IMR-90 (cell line): ENCODE measurements around the gene EPB41L4A. TPM values are rescaled to one million over a fixed set of nuclear protein-coding genes. Genes with fewer than 3 reads are reported as not detected.

Experiments used
- ATAC-seq: fragments of 200-7000 bp; cut with Tn5 transposase; 2 replicates; pipeline ENCODE4 v1.9.1; 2020; ENCODE audit warnings: low read depth, mild to moderate bottlenecking, moderate library complexity
- BruUV-seq: library from RNA; stranded (reverse); fragments of 400-500 nt; replicated peaks from 2 replicates; lab custom pipeline; 2021; lab: Mats Ljungman, UMichigan
- CTCF ChIA-PET: fragments of 300-600 bp; formaldehyde crosslinking; extraction: SDS; loops from one replicate; lab custom pipeline; 2021; ENCODE audit warnings: antibody characterized with exemption; lab: Yijun Ruan, JAX
- POLR2A ChIA-PET: fragments of 300-600 bp; sonication (Branson Sonifier 250); formaldehyde crosslinking; loops from one replicate; lab custom pipeline; 2022; ENCODE audit warnings: antibody characterized with exemption; ENCODE audit not compliant: unreplicated experiment; lab: Charles Lee
- DNase-seq: peaks from one replicate; pipeline ENCODE4 v3.0.0; 2013
- H2AFZ ChIP-seq: replicated peaks from 2 replicates; pipeline ENCODE3; 2013; ENCODE audit warnings: low read length, mild to moderate bottlenecking; ENCODE audit not compliant: poor library complexity
- H2AK5ac ChIP-seq: 2 replicates; pipeline ENCODE4 v1.6.1; 2013; ENCODE audit warnings: low read depth, low read length, inconsistent platforms
- H2AK9ac ChIP-seq: replicated peaks from 2 replicates; pipeline ENCODE3; 2013; ENCODE audit warnings: mild to moderate bottlenecking, low read depth, low read length, moderate library complexity; ENCODE audit not compliant: poor library complexity
- H2BK120ac ChIP-seq: 2 replicates; pipeline ENCODE4 v1.6.1; 2013; ENCODE audit warnings: low read depth, low read length, inconsistent platforms
- H2BK15ac ChIP-seq: 3 replicates; pipeline ENCODE4 v1.6.1; 2013; ENCODE audit warnings: low read depth, low read length, inconsistent platforms
- H2BK20ac ChIP-seq: 2 replicates; pipeline ENCODE4 v1.6.1; 2013; ENCODE audit warnings: low read depth, mild to moderate bottlenecking, inconsistent platforms, low read length, moderate library complexity
- H2BK5ac ChIP-seq: 2 replicates; pipeline ENCODE4 v1.6.1; 2013; ENCODE audit warnings: mild to moderate bottlenecking, low read depth, low read length, inconsistent platforms; ENCODE audit not compliant: poor library complexity, severe bottlenecking
- H3K14ac ChIP-seq: replicated peaks from 2 replicates; pipeline ENCODE4 v1.6.1; 2013; ENCODE audit warnings: low read depth, low read length, inconsistent platforms
- H3K18ac ChIP-seq: 2 replicates; pipeline ENCODE4 v1.6.1; 2013; ENCODE audit warnings: low read depth, low read length, control low read depth
- H3K23ac ChIP-seq: 2 replicates; pipeline ENCODE4 v1.6.1; 2013; ENCODE audit warnings: low read depth, low read length, inconsistent platforms
- H3K27ac ChIP-seq: 2 replicates; pipeline ENCODE4 v1.5.1; 2013; ENCODE audit warnings: mild to moderate bottlenecking, control low read depth, low read length; ENCODE audit not compliant: insufficient read depth
- H3K27me3 ChIP-seq: 2 replicates; pipeline ENCODE4 v1.6.1; 2013; ENCODE audit warnings: low read length; ENCODE audit not compliant: control insufficient read depth, insufficient read depth
- H3K36me3 ChIP-seq: 2 replicates; pipeline ENCODE4 v1.6.1; 2013; ENCODE audit warnings: low read length, mixed read lengths; ENCODE audit not compliant: control insufficient read depth, insufficient read depth
- H3K4ac ChIP-seq: 2 replicates; pipeline ENCODE4 v1.6.1; 2013; ENCODE audit warnings: low read depth, low read length, inconsistent platforms
- H3K4me1 ChIP-seq: 2 replicates; pipeline ENCODE4 v1.6.1; 2013; ENCODE audit warnings: low read length, mixed read lengths; ENCODE audit not compliant: control insufficient read depth, insufficient read depth
- H3K4me2 ChIP-seq: 2 replicates; pipeline ENCODE4 v1.6.1; 2013; ENCODE audit warnings: low read depth, mild to moderate bottlenecking, control low read depth, low read length, moderate library complexity
- H3K4me3 ChIP-seq: 2 replicates; pipeline ENCODE4 v1.5.1; 2013; ENCODE audit warnings: low read depth, mild to moderate bottlenecking, control low read depth, low read length, moderate library complexity; ENCODE audit not compliant: insufficient read depth
- H3K56ac ChIP-seq: 2 replicates; pipeline ENCODE4 v1.6.1; 2013; ENCODE audit warnings: low read length, inconsistent platforms; ENCODE audit not compliant: insufficient read depth; ENCODE audit errors: extremely low read depth
- H3K79me1 ChIP-seq, 2 experiments: 2 replicates each; pipeline ENCODE4 v1.6.1; 2013; ENCODE audit warnings: low read length in 2 of 2, inconsistent platforms in 1 of 2, low read depth in 1 of 2
- H3K9ac ChIP-seq: 2 replicates; pipeline ENCODE4 v1.6.1; 2013; ENCODE audit warnings: low read depth, low read length, control low read depth
- H3K9me1 ChIP-seq: 2 replicates; pipeline ENCODE4 v1.6.1; 2013; ENCODE audit warnings: low read length, inconsistent platforms; ENCODE audit not compliant: insufficient read depth
- H3K9me3 ChIP-seq: 2 replicates; pipeline ENCODE4 v1.6.1; 2013; ENCODE audit warnings: low read length; ENCODE audit not compliant: control insufficient read depth, insufficient read depth
- H4K20me1 ChIP-seq: 2 replicates; pipeline ENCODE4 v1.6.1; 2013; ENCODE audit warnings: low read length, inconsistent platforms; ENCODE audit not compliant: insufficient read depth
- H4K5ac ChIP-seq: 2 replicates; pipeline ENCODE4 v1.6.1; 2013; ENCODE audit warnings: mild to moderate bottlenecking, low read depth, low read length, control low read depth
- H4K8ac ChIP-seq, 2 experiments: 2 replicates each; pipeline ENCODE4 v1.6.1; 2013; ENCODE audit warnings: low read depth in 2 of 2, low read length in 2 of 2, control low read depth in 1 of 2, inconsistent platforms in 1 of 2
- H4K91ac ChIP-seq: 2 replicates; pipeline ENCODE4 v1.6.1; 2013; ENCODE audit warnings: low read depth, low read length, inconsistent platforms; ENCODE audit not compliant: insufficient read depth
- BHLHE40 ChIP-seq: fragments of 150-350 bp; IDR thresholded peaks from 2 replicates; pipeline ENCODE4 v1.6.1; 2016; ENCODE audit warnings: mild to moderate bottlenecking, low read depth, low read length
- CEBPB ChIP-seq: IDR thresholded peaks from 2 replicates; pipeline ENCODE4 v1.6.1; 2012; ENCODE audit warnings: low read depth, low read length, improper control_type of control experiment
- CHD1 ChIP-seq: IDR thresholded peaks from 2 replicates; pipeline ENCODE4 v1.6.1; 2012; ENCODE audit warnings: low read depth, low read length, improper control_type of control experiment
- ELK1 ChIP-seq: fragments of 150-350 bp; IDR thresholded peaks from 2 replicates; pipeline ENCODE4 v1.6.1; 2016; ENCODE audit warnings: low read depth, mild to moderate bottlenecking, low read length, moderate library complexity, borderline replicate concordance
- FOS ChIP-seq: fragments of 150-350 bp; IDR thresholded peaks from 2 replicates; pipeline ENCODE4 v1.6.1; 2016; ENCODE audit warnings: low read depth, low read length
- MAFK ChIP-seq: IDR thresholded peaks from 2 replicates; pipeline ENCODE4 v1.6.1; 2012; ENCODE audit warnings: low read depth, low read length, improper control_type of control experiment
- MAZ ChIP-seq: IDR thresholded peaks from 2 replicates; pipeline ENCODE4 v1.6.1; 2012; ENCODE audit warnings: low read depth, mild to moderate bottlenecking, low read length, improper control_type of control experiment, moderate library complexity, borderline replicate concordance
- MXI1 ChIP-seq: IDR thresholded peaks from 2 replicates; pipeline ENCODE4 v1.6.1; 2012; ENCODE audit warnings: low read depth, mild to moderate bottlenecking, low read length, moderate library complexity, borderline replicate concordance
- NFE2L2 ChIP-seq: fragments of 150-350 bp; IDR thresholded peaks from 2 replicates; pipeline ENCODE4 v1.6.1; 2016; ENCODE audit warnings: low read depth, mild to moderate bottlenecking, low read length
- POLR2A ChIP-seq: IDR thresholded peaks from 2 replicates; pipeline ENCODE4 v1.6.1; 2012; ENCODE audit warnings: mild to moderate bottlenecking, low read depth, low read length
- RAD21 ChIP-seq: IDR thresholded peaks from 2 replicates; pipeline ENCODE4 v1.6.1; 2012; ENCODE audit warnings: low read length, improper control_type of control experiment
- RCOR1 ChIP-seq: IDR thresholded peaks from 2 replicates; pipeline ENCODE4 v1.6.1; 2012; ENCODE audit warnings: mild to moderate bottlenecking, low read length, improper control_type of control experiment; ENCODE audit not compliant: insufficient replicate concordance
- RFX5 ChIP-seq: IDR thresholded peaks from 2 replicates; pipeline ENCODE4 v1.8.0; 2012; ENCODE audit warnings: low read depth, mild to moderate bottlenecking, low read length, moderate library complexity
- SMC3 ChIP-seq: fragments of 150-350 bp; IDR thresholded peaks from 2 replicates; pipeline ENCODE4 v1.6.1; 2016; ENCODE audit warnings: low read depth, mild to moderate bottlenecking, antibody characterized with exemption, low read length, moderate library complexity
- USF2 ChIP-seq: fragments of 150-350 bp; IDR thresholded peaks from 2 replicates; pipeline ENCODE4 v1.6.1; 2017; ENCODE audit warnings: mild to moderate bottlenecking, antibody characterized with exemption, low read length, low read depth
- WGBS, 2 experiments: methylation state at CpG; one replicate each; pipeline versions ENCODE4 v1.1.5 to v1.1.7; 2013; ENCODE audit warnings: missing lambda C conversion rate in 2 of 2; ENCODE audit not compliant: insufficient read length in 1 of 2; ENCODE audit errors: extremely low coverage in 2 of 2; 5-methylcytosine and 5-hydroxymethylcytosine counted together
- dilution Hi-C: fragments of 300-500 bp; cut with HindIII; formaldehyde crosslinking; loops from one replicate; pipeline ENCODE4 v1.14.3; 2018; ENCODE audit warnings: low sequenced_read_pairs; ENCODE audit not compliant: unreplicated experiment
- in situ Hi-C: fragments of 300-500 bp; cut with MboI; formaldehyde crosslinking; loops from 3 replicates; pipeline ENCODE4 v1.14.3; 2019; ENCODE audit warnings: low sequenced_read_pairs, inconsistent platforms, mixed read lengths
- intact Hi-C: fragments of 100-400 bp; cut with micrococcal nuclease; formaldehyde crosslinking; loops from 2 replicates; pipeline ENCODE4 v1.10.0; 2022
- polyA plus RNA-seq, 3 experiments: library from polyadenylated mRNA; depleted of rRNA; stranded (reverse); fragments of >200 nt; gene quantifications; 2 replicates each; pipeline ENCODE4 v1.2.3, GENCODE V29; 2012; ENCODE audit warnings: low replicate concordance in 1 of 3
- total RNA-seq: library from RNA; depleted of rRNA; stranded (reverse); fragments of >200 nt; gene quantifications from 2 replicates; pipeline ENCODE4 v1.2.3, GENCODE V29; 2012
- TF ChIP-seq, protein P1 (sequence below): conservative IDR thresholded peaks from 2 replicates; pipeline ENCODE4 v1.5.1; 2012; ENCODE audit warnings: mild to moderate bottlenecking, low read depth, low read length, improper control_type of control experiment

EPB41L4A gene
- total and polyA plus RNA-seq, 2 of the 4 experiments (the other 2 are of a cell fraction) = under 0.01 to 0.02 TPM

GRCh38 chr5:112412346-112412745 is 6.7 kb downstream of the EPB41L4A start:
- CTCF ChIA-PET = no interaction called here
- BruUV-seq = no TSS peak
- H3K4me2 ChIP-seq = no peak overlapping the region

More at GRCh38 chr5:112412346-112412745, 6.7 kb downstream of the EPB41L4A start:
- Histone ChIP-seq H4K8ac (no peak overlapping the region), H3K4ac (no peak overlapping the region), H3K56ac (no peak overlapping the region), H4K5ac (no peak overlapping the region), H2BK20ac (no peak overlapping the region), H2BK120ac (no peak overlapping the region), H3K27me3 (no peaks in the 10 kb centered on the region; the same call in 1 of the 2 replicates), H3K23ac (no peak overlapping the region), H3K9me1 (no peaks in the 10 kb centered on the region), H3K27ac (no peak overlapping the region), H3K36me3 (no peaks in the 10 kb centered on the region), H3K4me3 (no peak overlapping the region), H2AFZ (no peak overlapping the region), H3K9ac (no peak overlapping the region), H2BK15ac (no peak overlapping the region), H4K91ac (no peak overlapping the region), H3K4me1 (no peaks in the 10 kb centered on the region), H3K18ac (no peak overlapping the region), H3K14ac (no peak overlapping the region), H2AK9ac (no peak overlapping the region), H3K9me3 (no peaks in the 10 kb centered on the region), H2AK5ac (no peak overlapping the region), H3K79me1 (no peaks in the 10 kb centered on the region), H2BK5ac (no peak overlapping the region), H4K20me1 (no peaks in the 10 kb centered on the region)
- intact Hi-C loops = loop anchor here (10.0 kb wide), 1 partner anchor 208 kb away; no protein-coding TSS in a partner anchor
- in situ Hi-C loops = no loop called here
- ATAC-seq = no peak
- POLR2A ChIA-PET = no interaction called here
- DNase-seq = no peak
- TF ChIP-seq NFE2L2 (no peak), POLR2A (no peak), RAD21 (no peak), RFX5 (no peak), USF2 (no peak), BHLHE40 (no peak), ELK1 (no peak), MAZ (no peak), MXI1 (no peak), SMC3 (no peak), RCOR1 (no peak), CHD1 (no peak), FOS (no peak), CEBPB (no peak), MAFK (no peak)
- TF ChIP-seq, protein P1, sequence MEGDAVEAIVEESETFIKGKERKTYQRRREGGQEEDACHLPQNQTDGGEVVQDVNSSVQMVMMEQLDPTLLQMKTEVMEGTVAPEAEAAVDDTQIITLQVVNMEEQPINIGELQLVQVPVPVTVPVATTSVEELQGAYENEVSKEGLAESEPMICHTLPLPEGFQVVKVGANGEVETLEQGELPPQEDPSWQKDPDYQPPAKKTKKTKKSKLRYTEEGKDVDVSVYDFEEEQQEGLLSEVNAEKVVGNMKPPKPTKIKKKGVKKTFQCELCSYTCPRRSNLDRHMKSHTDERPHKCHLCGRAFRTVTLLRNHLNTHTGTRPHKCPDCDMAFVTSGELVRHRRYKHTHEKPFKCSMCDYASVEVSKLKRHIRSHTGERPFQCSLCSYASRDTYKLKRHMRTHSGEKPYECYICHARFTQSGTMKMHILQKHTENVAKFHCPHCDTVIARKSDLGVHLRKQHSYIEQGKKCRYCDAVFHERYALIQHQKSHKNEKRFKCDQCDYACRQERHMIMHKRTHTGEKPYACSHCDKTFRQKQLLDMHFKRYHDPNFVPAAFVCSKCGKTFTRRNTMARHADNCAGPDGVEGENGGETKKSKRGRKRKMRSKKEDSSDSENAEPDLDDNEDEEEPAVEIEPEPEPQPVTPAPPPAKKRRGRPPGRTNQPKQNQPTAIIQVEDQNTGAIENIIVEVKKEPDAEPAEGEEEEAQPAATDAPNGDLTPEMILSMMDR = no peak
- dilution Hi-C loops = no loop called here
- WGBS, 2 experiments = no CpG with 5 or more reads among the region's 3 CpGs
